HCT116 (cell line): Measurements from ENCODE around the gene ADCK2. TPM values are rescaled to one million over a fixed set of nuclear protein-coding genes. Genes with fewer than 3 reads are reported as not detected.

ENCODE experiments used
- ATAC-seq: fragments of 200-7000 bp; cut with Tn5 transposase; 2 replicates; pipeline ENCODE4 v1.9.1; 2020; ENCODE audit warnings: mild to moderate bottlenecking, moderate library complexity
- BruUV-seq: library from RNA; stranded (reverse); fragments of 400-500 nt; replicated peaks from 2 replicates; lab custom pipeline; 2021; lab: Mats Ljungman, UMichigan
- CTCF ChIA-PET: fragments of 300-600 bp; sonication (Branson Sonifier 250); formaldehyde crosslinking; loops from one replicate; lab custom pipeline; 2021; ENCODE audit warnings: antibody characterized with exemption; lab: Charles Lee
- POLR2A ChIA-PET: fragments of 300-600, 350-600 bp; sonication (Branson Sonifier 250); formaldehyde crosslinking; loops from one replicate; lab custom pipeline; 2021; ENCODE audit warnings: antibody characterized with exemption; lab: Charles Lee
- RAD21 ChIA-PET, 2 experiments: fragments of 300-600 bp; sonication (Branson Sonifier 250); formaldehyde crosslinking; loops; one replicate each; lab custom pipeline; 2023; ENCODE audit warnings: low total read pairs in 2 of 2; ENCODE audit not compliant: uncharacterized antibody in 2 of 2, unreplicated experiment in 2 of 2, low non-redundant PET in 1 of 2; lab: Charles Lee
- DNase-seq: peaks from one replicate; pipeline ENCODE4 v3.0.0-alpha.2; 2010; ENCODE audit warnings: low read depth, low spot score
- H2AFZ ChIP-seq: fragments of 200-600 bp; shearing (Covaris generic), sonication (generic); 2 replicates; pipeline ENCODE4 v1.6.1; 2017; ENCODE audit warnings: low read depth, mixed run types, mixed read lengths, antibody characterized with exemption, low read length; ENCODE audit not compliant: poor library complexity, severe bottlenecking
- H3K27ac ChIP-seq: 2 replicates; pipeline ENCODE4 v1.5.1; 2012; ENCODE audit warnings: low read depth, low read length
- H3K27me3 ChIP-seq: fragments of 200-600 bp; sonication (generic); 2 replicates; pipeline ENCODE4 v1.6.1; 2016; ENCODE audit warnings: mixed run types, low read length, mixed read lengths; ENCODE audit not compliant: insufficient read depth
- H3K36me3 ChIP-seq, 2 experiments: fragments of 200-500 bp in 1 of 2; fragments of 200-600 bp in 1 of 2; sonication (Bioruptor generic) in 1 of 2; sonication (generic) in 1 of 2; 2 replicates each; pipeline versions ENCODE4 v1.5.1 to v1.6.1; 2014 to 2016; ENCODE audit warnings: low read length in 2 of 2, inconsistent platforms in 1 of 2, mixed read lengths in 1 of 2, mixed run types in 1 of 2; ENCODE audit not compliant: insufficient read depth in 2 of 2, control insufficient read depth in 1 of 2
- H3K4me1 ChIP-seq, 2 experiments: fragments of 200-600 bp in 1 of 2; sonication (generic) in 1 of 2; 2 replicates each; pipeline versions ENCODE4 v1.5.1 to v1.6.1; 2012 to 2017; ENCODE audit warnings: low read length in 2 of 2, inconsistent platforms in 1 of 2, mild to moderate bottlenecking in 1 of 2, mixed read lengths in 1 of 2, mixed run types in 1 of 2, moderate library complexity in 1 of 2; ENCODE audit not compliant: insufficient read depth in 2 of 2, control insufficient read depth in 1 of 2
- H3K4me2 ChIP-seq: fragments of 200-600 bp; sonication (generic); 2 replicates; pipeline ENCODE4 v1.6.1; 2017; ENCODE audit warnings: mixed run types, low read length, mixed read lengths
- H3K4me3 ChIP-seq, 2 experiments: fragments of 200-600 bp in 1 of 2; sonication (generic) in 1 of 2; replicated peaks in 1 of 2; 2 replicates each; pipeline ENCODE4 v1.5.1; 2011 to 2016; ENCODE audit warnings: low read length in 2 of 2, control low read depth in 1 of 2, low read depth in 1 of 2, mild to moderate bottlenecking in 1 of 2, mixed read lengths in 1 of 2, mixed run types in 1 of 2
- H3K79me2 ChIP-seq: fragments of 200-600 bp; sonication (generic); 2 replicates; pipeline ENCODE4 v1.6.1; 2017; ENCODE audit warnings: mild to moderate bottlenecking, mixed run types, low read length, moderate library complexity, mixed read lengths; ENCODE audit not compliant: insufficient read depth
- H3K9ac ChIP-seq: fragments of 200-600 bp; sonication (generic); 2 replicates; pipeline ENCODE4 v1.6.1; 2016; ENCODE audit warnings: low read length, mixed read lengths
- H3K9me2 ChIP-seq: fragments of 200-600 bp; sonication (generic), shearing (Covaris generic); 2 replicates; pipeline ENCODE4 v1.6.1; 2017; ENCODE audit warnings: mixed run types, mild to moderate bottlenecking, moderate library complexity; ENCODE audit not compliant: insufficient read depth
- H3K9me3 ChIP-seq, 2 experiments: fragments of 200-500 bp in 1 of 2; fragments of 200-600 bp in 1 of 2; sonication (Bioruptor generic) in 1 of 2; sonication (generic) in 1 of 2; 2 replicates each; pipeline ENCODE4 v1.6.1; 2014 to 2017; ENCODE audit warnings: low read length in 2 of 2, mixed read lengths in 2 of 2, inconsistent platforms in 1 of 2, low read depth in 1 of 2, mild to moderate bottlenecking in 1 of 2, mixed run types in 1 of 2, moderate library complexity in 1 of 2; ENCODE audit not compliant: control insufficient read depth in 1 of 2, insufficient read depth in 1 of 2
- H4K20me1 ChIP-seq: fragments of 200-600 bp; sonication (generic), shearing (Covaris generic); 2 replicates; pipeline ENCODE4 v1.6.1; 2017; ENCODE audit warnings: mixed run types, mild to moderate bottlenecking, moderate library complexity; ENCODE audit not compliant: insufficient read depth
- CBX3 ChIP-seq: IDR thresholded peaks from 2 replicates; pipeline ENCODE4 v1.6.1; 2012; ENCODE audit warnings: low read depth
- EGR1 ChIP-seq: IDR thresholded peaks from 2 replicates; pipeline ENCODE4 v1.6.1; 2012; ENCODE audit warnings: low read depth
- ELF1 ChIP-seq: IDR thresholded peaks from 2 replicates; pipeline ENCODE4 v1.6.1; 2012; ENCODE audit warnings: low read depth, borderline replicate concordance
- EZH2 ChIP-seq: fragments of 200-600 bp; sonication (generic); IDR thresholded peaks from 2 replicates; pipeline ENCODE4 v1.6.1; 2017; ENCODE audit warnings: antibody characterized with exemption, mixed run types
- FOSL1 ChIP-seq: IDR thresholded peaks from 2 replicates; pipeline ENCODE4 v1.6.1; 2012; ENCODE audit warnings: low read depth
- POLR2A ChIP-seq: IDR thresholded peaks from 2 replicates; pipeline ENCODE4 v1.7.0; 2011; ENCODE audit warnings: borderline replicate concordance; ENCODE audit not compliant: insufficient read depth, insufficient read length; ENCODE audit errors: extremely low read depth
- POLR2AphosphoS5 ChIP-seq: IDR thresholded peaks from 2 replicates; pipeline ENCODE4 v1.6.1; 2011; ENCODE audit warnings: mild to moderate bottlenecking, low read depth, low read length, moderate library complexity
- RAD21 ChIP-seq: IDR thresholded peaks from 2 replicates; pipeline ENCODE4 v1.6.1; 2012; ENCODE audit warnings: low read depth, mild to moderate bottlenecking
- SIN3A ChIP-seq: IDR thresholded peaks from 2 replicates; pipeline ENCODE4 v1.6.1; 2012; ENCODE audit warnings: low read depth
- SP1 ChIP-seq: IDR thresholded peaks from 2 replicates; pipeline ENCODE4 v1.6.1; 2012; ENCODE audit warnings: low read depth
- SRF ChIP-seq: IDR thresholded peaks from 2 replicates; pipeline ENCODE4 v1.6.1; 2012; ENCODE audit warnings: low read depth
- TCF7L2 ChIP-seq: IDR thresholded peaks from 2 replicates; pipeline ENCODE4 v1.7.0; 2011; ENCODE audit warnings: borderline replicate concordance, inconsistent platforms; ENCODE audit not compliant: insufficient read depth, insufficient read length; ENCODE audit errors: extremely low read depth
- YY1 ChIP-seq: IDR thresholded peaks from 2 replicates; pipeline ENCODE4 v1.6.1; 2011; ENCODE audit warnings: low read length, low read depth, moderate library complexity, mild to moderate bottlenecking; ENCODE audit not compliant: insufficient replicate concordance; ENCODE audit errors: extremely low read depth
- ZFX ChIP-seq: fragments of 450-650 bp; IDR thresholded peaks from 2 replicates; pipeline ENCODE4 v1.6.1; 2017
- ZNF274 ChIP-seq: fragments of 200-500 bp; sonication (Bioruptor generic); IDR thresholded peaks from 2 replicates; pipeline ENCODE4 v1.6.1; 2014; ENCODE audit warnings: mild to moderate bottlenecking, low read depth, low read length, inconsistent platforms
- intact Hi-C: fragments of 100-400 bp; cut with micrococcal nuclease; formaldehyde crosslinking; loops from 2 replicates; pipeline ENCODE4 v1.10.0; 2022
- total RNA-seq: library from RNA; stranded (reverse); gene quantifications from one replicate; pipeline ENCODE4 v1.2.1, GENCODE V29; 2021; ENCODE audit not compliant: unreplicated experiment
- TF ChIP-seq, protein P1 (sequence below), 3 experiments: fragments of 200-600 bp in 1 of 3; sonication (generic) in 1 of 3; IDR thresholded peaks in 2 of 3; conservative IDR thresholded peaks in 1 of 3; 2 replicates each; pipeline ENCODE4 v1.5.1; 2012 to 2017; ENCODE audit warnings: low read depth in 2 of 3, low read length in 2 of 3, antibody characterized with exemption in 1 of 3, borderline replicate concordance in 1 of 3, control low read depth in 1 of 3, mild to moderate bottlenecking in 1 of 3, mixed read lengths in 1 of 3, mixed run types in 1 of 3, moderate library complexity in 1 of 3; ENCODE audit not compliant: insufficient read depth in 1 of 3
- TF ChIP-seq, protein P2 (sequence below): IDR thresholded peaks from 2 replicates; pipeline ENCODE4 v1.6.1; 2012; ENCODE audit warnings: low read depth
- TF ChIP-seq, protein P3 (sequence below): IDR thresholded peaks from 2 replicates; pipeline ENCODE4 v1.6.1; 2012
- TF ChIP-seq, protein P4 (sequence below): IDR thresholded peaks from 2 replicates; pipeline ENCODE4 v1.6.1; 2012

The ADCK2 gene
- total RNA-seq, 1 experiment from 2014 or later, result 16.9 TPM

DNA sequence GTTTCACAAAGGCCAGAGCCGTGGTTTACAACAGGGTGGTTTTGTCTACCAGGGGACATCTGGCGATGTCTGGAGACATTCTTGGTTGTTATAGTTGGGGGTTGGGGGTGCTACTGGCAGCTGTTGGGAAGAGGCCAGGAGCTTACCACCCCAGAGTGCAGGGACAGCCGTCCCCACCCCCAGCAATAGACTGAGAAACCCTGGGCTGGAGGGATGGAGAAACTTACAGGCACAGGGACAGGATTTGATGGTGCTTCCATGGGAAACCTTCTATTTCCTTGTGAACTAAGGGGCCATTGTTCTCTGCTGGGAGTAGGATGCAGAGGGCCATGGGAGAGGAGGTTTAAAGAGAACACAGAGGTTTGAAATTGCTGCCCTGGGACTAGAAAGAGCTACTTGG, 10.9 kb downstream of the ADCK2 start:
- intact Hi-C loops, result no loop called here

More for the DNA sequence above, 10.9 kb downstream of the ADCK2 start:
- H3K79me2 ChIP-seq, result no peaks in the 10 kb centered on the region
- no peaks in the 10 kb centered on the region for H3K4me1 ChIP-seq
- BruUV-seq, result no TSS peak
- no peak overlapping the region for H3K27ac ChIP-seq
- RAD21 ChIA-PET, result no interaction called here
- DNase-seq (no peak), ATAC-seq (no peak)
- no peak for TF ChIP-seq FOSL1
- TF ChIP-seq, protein P1, sequence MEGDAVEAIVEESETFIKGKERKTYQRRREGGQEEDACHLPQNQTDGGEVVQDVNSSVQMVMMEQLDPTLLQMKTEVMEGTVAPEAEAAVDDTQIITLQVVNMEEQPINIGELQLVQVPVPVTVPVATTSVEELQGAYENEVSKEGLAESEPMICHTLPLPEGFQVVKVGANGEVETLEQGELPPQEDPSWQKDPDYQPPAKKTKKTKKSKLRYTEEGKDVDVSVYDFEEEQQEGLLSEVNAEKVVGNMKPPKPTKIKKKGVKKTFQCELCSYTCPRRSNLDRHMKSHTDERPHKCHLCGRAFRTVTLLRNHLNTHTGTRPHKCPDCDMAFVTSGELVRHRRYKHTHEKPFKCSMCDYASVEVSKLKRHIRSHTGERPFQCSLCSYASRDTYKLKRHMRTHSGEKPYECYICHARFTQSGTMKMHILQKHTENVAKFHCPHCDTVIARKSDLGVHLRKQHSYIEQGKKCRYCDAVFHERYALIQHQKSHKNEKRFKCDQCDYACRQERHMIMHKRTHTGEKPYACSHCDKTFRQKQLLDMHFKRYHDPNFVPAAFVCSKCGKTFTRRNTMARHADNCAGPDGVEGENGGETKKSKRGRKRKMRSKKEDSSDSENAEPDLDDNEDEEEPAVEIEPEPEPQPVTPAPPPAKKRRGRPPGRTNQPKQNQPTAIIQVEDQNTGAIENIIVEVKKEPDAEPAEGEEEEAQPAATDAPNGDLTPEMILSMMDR (IDR thresholded peaks at IDR 0.05 in 2 of 3, conservative IDR thresholded peaks at IDR 0.05 in 1 of 3; ENCODE audit: borderline replicate concordance in 1 of 3, insufficient read depth in 1 of 3, low read depth in 2 of 3, low read length in 2 of 3), result no peak
- TF ChIP-seq TCF7L2, result no peak
- TF ChIP-seq POLR2A, result no peak
- no peak for TF ChIP-seq SP1
- no peak for TF ChIP-seq RAD21
- no peak for TF ChIP-seq CBX3
- TF ChIP-seq, protein P2, sequence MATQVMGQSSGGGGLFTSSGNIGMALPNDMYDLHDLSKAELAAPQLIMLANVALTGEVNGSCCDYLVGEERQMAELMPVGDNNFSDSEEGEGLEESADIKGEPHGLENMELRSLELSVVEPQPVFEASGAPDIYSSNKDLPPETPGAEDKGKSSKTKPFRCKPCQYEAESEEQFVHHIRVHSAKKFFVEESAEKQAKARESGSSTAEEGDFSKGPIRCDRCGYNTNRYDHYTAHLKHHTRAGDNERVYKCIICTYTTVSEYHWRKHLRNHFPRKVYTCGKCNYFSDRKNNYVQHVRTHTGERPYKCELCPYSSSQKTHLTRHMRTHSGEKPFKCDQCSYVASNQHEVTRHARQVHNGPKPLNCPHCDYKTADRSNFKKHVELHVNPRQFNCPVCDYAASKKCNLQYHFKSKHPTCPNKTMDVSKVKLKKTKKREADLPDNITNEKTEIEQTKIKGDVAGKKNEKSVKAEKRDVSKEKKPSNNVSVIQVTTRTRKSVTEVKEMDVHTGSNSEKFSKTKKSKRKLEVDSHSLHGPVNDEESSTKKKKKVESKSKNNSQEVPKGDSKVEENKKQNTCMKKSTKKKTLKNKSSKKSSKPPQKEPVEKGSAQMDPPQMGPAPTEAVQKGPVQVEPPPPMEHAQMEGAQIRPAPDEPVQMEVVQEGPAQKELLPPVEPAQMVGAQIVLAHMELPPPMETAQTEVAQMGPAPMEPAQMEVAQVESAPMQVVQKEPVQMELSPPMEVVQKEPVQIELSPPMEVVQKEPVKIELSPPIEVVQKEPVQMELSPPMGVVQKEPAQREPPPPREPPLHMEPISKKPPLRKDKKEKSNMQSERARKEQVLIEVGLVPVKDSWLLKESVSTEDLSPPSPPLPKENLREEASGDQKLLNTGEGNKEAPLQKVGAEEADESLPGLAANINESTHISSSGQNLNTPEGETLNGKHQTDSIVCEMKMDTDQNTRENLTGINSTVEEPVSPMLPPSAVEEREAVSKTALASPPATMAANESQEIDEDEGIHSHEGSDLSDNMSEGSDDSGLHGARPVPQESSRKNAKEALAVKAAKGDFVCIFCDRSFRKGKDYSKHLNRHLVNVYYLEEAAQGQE, result no peak
- no peak for TF ChIP-seq YY1
- TF ChIP-seq ZNF274, result no peak
- TF ChIP-seq EGR1, result no peak
- no peak for TF ChIP-seq ZFX
- TF ChIP-seq, protein P3, sequence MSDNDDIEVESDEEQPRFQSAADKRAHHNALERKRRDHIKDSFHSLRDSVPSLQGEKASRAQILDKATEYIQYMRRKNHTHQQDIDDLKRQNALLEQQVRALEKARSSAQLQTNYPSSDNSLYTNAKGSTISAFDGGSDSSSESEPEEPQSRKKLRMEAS, result no peak
- TF ChIP-seq, protein P4, sequence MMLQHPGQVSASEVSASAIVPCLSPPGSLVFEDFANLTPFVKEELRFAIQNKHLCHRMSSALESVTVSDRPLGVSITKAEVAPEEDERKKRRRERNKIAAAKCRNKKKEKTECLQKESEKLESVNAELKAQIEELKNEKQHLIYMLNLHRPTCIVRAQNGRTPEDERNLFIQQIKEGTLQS, result no peak
- no peak for TF ChIP-seq POLR2AphosphoS5
- TF ChIP-seq EZH2, result no peak
- no peak for TF ChIP-seq SRF
- TF ChIP-seq ELF1, result no peak
- no peak for TF ChIP-seq SIN3A
- no peak overlapping the region for H3K9ac ChIP-seq
- H3K4me3 ChIP-seq, result no peak overlapping the region
- H3K36me3 ChIP-seq, result peaks cover 0 to 4% of the 10 kb centered on the region in 2 experiments; a peak in 1 of 4 replicates
- no peaks in the 10 kb centered on the region for H3K27me3 ChIP-seq
- POLR2A ChIA-PET, result no interaction called here
- H4K20me1 ChIP-seq, result no peaks in the 10 kb centered on the region
- no peak overlapping the region for H2AFZ ChIP-seq
- H3K9me2 ChIP-seq, result no peaks in the 10 kb centered on the region
- no peaks in the 10 kb centered on the region for H3K9me3 ChIP-seq
- CTCF ChIA-PET, result no interaction called here
- no peak overlapping the region for H3K4me2 ChIP-seq
